Measurements from ENCODE around the gene EPHA6.

EPHA6 gene

DNA sequence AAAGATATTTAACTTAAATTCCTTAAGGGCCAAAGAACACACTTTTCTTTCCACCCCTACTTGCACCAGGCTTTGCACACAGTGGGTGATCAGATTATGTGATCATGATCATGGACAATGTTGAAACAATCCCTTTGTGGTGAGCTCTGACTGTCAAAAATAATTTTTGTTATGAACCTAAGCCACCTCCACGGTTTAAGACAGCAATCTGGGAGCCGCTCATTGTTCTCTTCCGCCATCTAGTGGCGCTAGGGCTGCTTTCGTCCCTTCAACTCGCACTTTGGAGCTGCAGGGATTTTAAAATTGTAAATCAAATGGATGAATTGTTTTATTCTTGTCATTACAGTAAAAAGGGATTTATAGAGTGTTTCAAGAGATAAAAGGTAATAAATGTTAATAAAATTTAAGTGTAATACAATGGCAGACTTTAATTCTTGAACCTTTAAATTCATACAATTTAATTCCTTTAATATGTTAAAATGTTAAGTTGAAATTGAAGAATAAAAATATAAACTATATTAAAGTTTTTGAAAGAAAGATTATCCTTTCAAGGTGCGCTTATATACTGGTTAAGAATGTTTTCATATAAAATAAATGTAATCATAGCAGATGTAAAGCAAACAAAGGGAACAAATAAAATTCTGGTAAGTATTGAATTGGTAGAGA, 904.9 kb downstream of the EPHA6 start:
- peak; percentile 74 for DNase-seq (ENCODE audit: low read depth)
- no peak overlapping the region for H3K4me3 ChIP-seq (ENCODE audit: low read depth, low read length)
- TF ChIP-seq CTCF (IDR thresholded peaks at IDR 0.05; ENCODE audit: insufficient read depth, low read depth, low read length, missing control alignments): peak; percentile 93

DNA sequence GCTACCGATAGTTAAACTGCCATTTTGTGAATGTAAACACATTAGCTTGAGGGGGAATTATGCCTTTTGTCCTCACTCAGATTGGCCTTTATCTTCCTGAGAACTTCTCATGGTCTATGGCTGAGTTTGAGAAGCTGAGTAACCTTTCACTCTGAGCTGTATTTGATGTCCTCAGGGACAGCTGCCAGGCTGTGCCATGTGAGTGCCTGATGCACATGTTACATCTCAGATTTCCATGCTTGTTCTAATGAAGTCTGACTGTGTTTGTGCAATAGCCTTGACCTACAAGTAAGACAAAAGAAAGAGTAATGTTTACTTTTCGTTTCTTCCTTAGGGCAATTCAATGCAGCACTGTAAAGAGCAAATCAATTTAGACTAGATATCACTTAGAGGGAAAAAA, 906.0 kb downstream of the EPHA6 start:
- DNase-seq (ENCODE audit: low read depth): no peak
- H3K4me3 ChIP-seq (ENCODE audit: low read depth, low read length): no peak overlapping the region
- no peak for TF ChIP-seq CTCF (IDR thresholded peaks at IDR 0.05; ENCODE audit: insufficient read depth, low read depth, low read length, missing control alignments)

DNA sequence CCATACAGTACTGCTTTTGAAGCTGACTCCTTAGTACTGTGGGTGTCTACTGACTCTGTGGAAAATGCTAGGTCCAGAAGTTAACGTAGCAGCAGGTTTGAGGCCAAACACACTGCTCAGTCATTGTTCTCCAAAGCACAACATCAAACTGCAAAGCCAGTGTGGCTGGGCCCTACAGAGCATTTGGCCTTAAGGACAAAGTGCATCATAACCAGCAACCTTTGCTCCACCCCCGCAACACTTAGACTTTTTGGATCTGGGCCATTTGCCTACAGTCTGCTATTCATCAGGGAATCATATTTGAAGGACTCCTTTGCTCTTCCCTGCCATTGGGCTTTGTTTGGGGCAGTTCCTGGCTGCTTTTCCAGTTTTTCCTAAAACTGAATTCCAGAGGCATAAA, 907.1 kb downstream of the EPHA6 start:
- no peak overlapping the region for H3K4me3 ChIP-seq (ENCODE audit: low read depth, low read length)
- DNase-seq (ENCODE audit: low read depth): no peak
- no peak for TF ChIP-seq CTCF (IDR thresholded peaks at IDR 0.05; ENCODE audit: insufficient read depth, low read depth, low read length, missing control alignments)

- DNase-seq (ENCODE audit: low read depth): no peak
Observed at GRCh38 chr3:97736928-97737327, 922.5 kb downstream of the EPHA6 start.

GRCh38 chr3:97738761-97739160, 924.4 kb downstream of the EPHA6 start:
- DNase-seq (ENCODE audit: low read depth): no peak
- H3K4me3 ChIP-seq (ENCODE audit: low read depth, low read length): no peak overlapping the region
- no peak for TF ChIP-seq CTCF (IDR thresholded peaks at IDR 0.05; ENCODE audit: insufficient read depth, low read depth, low read length, missing control alignments)

More at GRCh38 chr3:97736928-97737327, 922.5 kb downstream of the EPHA6 start:
- TF ChIP-seq CTCF (IDR thresholded peaks at IDR 0.05; ENCODE audit: insufficient read depth, low read depth, low read length, missing control alignments): no peak
- no peak overlapping the region for H3K4me3 ChIP-seq (ENCODE audit: low read depth, low read length)

- no peak for DNase-seq (ENCODE audit: low read depth)
- no peak for TF ChIP-seq CTCF (IDR thresholded peaks at IDR 0.05; ENCODE audit: insufficient read depth, low read depth, low read length, missing control alignments)
- no peak overlapping the region for H3K4me3 ChIP-seq (ENCODE audit: low read depth, low read length)
Observed at GRCh38 chr3:97742036-97742435, 927.6 kb downstream of the EPHA6 start.

DNA sequence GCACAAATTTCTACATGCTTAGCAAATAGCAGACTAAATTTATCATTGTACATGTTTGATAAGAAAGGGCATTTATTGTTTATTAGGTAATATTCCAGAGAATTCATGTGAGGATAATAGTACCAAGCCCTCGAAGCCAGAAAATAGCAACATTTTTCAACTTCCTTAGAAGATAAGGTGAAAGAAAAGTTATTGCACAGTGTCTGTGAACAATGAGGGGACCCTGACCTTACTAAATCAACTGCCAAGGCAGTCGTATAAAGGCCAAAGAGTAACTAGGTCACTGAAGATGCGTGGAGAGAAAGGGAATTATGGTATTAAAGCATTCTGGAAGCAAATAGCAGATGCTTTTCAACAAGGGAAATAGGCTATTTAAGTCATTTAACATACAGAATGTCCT, 929.9 kb downstream of the EPHA6 start:
- H3K4me3 ChIP-seq (ENCODE audit: low read depth, low read length): no peak overlapping the region
- no peak for DNase-seq (ENCODE audit: low read depth)
- TF ChIP-seq CTCF (IDR thresholded peaks at IDR 0.05; ENCODE audit: insufficient read depth, low read depth, low read length, missing control alignments): no peak

Measured in GM12865 (cell line).